ENCODE measurements around the gene LAMA4.

LAMA4 gene

DNA sequence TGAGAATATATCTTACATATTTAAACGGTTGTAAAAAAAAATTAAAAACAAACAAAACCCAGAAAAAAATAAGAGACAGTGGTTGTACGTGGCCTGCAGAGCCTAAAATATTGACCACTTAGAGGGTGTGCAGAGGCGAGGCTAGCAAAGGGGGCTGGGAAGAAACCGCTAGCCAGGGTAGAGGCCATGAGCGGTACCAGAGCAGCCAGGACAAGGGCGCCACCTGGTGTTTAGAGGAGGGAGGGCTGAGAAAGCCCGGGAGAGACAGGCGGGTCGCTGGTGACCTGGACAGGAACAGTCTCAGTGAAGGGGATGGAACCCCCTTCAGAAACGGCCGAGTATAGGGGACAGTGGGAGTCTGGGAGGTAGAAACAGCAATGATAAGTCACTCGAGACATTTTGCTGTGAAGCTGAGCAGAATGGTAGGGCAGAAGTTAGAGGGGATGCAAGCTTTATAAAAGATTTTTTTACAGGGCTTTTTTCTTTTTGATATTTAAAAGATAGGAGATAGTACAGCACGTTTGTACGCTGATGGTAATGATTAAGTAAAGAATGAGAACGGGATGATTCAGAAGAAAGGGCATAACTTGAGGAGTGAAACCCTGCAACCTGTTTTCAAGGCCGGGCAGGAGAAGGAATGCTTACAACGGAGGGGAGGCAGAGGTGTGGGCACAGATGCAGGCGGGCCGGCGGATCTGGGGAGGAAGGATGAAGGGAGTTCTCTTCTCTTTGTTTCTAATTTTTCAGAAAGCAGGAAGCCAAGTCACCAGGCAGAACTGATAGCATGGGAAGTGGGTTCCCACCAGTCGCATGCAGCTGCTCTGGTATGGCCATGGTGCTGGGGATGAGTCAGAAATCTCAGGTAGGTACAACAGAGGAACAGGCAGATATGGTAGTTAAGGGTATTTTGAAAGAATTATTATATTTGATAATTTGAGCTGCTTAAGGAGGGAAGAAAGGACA, 90.8 kb downstream of the LAMA4 start:
- no peak overlapping the region for H3K4me3 ChIP-seq (ENCODE audit: low read depth, low read length)
- TF ChIP-seq, protein P1, sequence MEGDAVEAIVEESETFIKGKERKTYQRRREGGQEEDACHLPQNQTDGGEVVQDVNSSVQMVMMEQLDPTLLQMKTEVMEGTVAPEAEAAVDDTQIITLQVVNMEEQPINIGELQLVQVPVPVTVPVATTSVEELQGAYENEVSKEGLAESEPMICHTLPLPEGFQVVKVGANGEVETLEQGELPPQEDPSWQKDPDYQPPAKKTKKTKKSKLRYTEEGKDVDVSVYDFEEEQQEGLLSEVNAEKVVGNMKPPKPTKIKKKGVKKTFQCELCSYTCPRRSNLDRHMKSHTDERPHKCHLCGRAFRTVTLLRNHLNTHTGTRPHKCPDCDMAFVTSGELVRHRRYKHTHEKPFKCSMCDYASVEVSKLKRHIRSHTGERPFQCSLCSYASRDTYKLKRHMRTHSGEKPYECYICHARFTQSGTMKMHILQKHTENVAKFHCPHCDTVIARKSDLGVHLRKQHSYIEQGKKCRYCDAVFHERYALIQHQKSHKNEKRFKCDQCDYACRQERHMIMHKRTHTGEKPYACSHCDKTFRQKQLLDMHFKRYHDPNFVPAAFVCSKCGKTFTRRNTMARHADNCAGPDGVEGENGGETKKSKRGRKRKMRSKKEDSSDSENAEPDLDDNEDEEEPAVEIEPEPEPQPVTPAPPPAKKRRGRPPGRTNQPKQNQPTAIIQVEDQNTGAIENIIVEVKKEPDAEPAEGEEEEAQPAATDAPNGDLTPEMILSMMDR (IDR thresholded peaks at IDR 0.05; ENCODE audit: borderline replicate concordance, insufficient read depth, low read depth, low read length), result peak; percentile 94

DNA sequence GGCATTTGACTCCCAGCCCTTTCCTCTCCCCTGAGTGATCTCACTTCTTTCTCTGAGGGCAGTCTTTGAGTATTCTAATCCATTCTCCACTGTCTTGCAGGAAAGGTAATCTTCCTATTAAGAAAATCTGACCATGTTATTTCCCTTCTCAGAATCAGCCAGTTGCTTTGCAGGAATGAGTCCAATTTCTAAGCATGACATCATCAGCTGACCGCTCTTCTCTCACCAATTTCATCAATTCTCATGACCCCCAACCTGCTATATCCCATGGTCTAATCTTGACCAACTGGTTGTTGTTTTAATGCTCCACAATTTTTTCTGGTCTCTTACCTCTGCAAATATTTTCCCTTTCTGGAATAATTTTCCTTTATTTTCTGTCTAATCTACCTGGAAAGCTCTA, 93.6 kb downstream of the LAMA4 start:
- TF ChIP-seq, protein P1 (IDR thresholded peaks at IDR 0.05; ENCODE audit: borderline replicate concordance, insufficient read depth, low read depth, low read length), result no peak
- H3K4me3 ChIP-seq (ENCODE audit: low read depth, low read length), result no peak overlapping the region

DNA sequence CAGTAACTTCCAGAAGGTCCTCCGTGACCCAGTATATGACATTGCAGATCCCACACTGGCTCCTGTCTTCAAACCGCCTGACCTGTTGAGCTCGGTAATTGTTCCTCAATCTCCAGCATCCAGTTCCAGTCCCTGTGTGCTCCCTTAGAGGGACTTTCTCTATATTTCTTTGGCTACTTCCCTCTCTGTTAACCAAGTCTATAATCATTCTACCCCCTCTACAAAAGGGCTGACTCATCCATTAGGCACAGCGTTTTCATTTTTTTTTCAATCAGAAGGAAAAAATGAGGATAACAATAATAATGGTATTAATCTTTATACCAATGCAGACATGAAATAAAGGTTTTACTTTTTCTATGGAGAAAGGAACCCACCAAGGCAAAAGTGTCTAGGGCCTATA, 97.7 kb downstream of the LAMA4 start:
- H3K4me3 ChIP-seq (ENCODE audit: low read depth, low read length), result no peak overlapping the region
- TF ChIP-seq, protein P1 (IDR thresholded peaks at IDR 0.05; ENCODE audit: borderline replicate concordance, insufficient read depth, low read depth, low read length), result no peak

DNA sequence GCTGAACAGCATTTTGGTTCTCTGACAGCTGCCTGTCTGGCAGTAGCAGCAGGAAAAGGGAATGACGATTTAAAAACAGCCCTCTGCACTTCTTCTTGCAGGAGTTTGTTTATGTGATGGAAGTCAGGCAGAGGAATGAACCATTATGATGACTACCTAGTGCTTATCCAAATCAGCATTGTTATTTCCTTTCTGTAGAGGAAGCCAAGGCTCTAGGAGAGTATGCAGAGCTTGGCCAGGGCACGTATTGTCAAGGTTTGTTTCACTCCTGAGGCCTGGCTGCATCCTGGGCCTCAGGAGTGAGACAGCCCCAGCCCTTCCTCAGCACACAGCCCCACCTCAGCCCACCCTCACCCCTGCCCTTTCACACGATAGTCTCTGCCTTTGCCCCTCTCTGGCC, 98.5 kb downstream of the LAMA4 start:
- TF ChIP-seq, protein P1 (IDR thresholded peaks at IDR 0.05; ENCODE audit: borderline replicate concordance, insufficient read depth, low read depth, low read length), result no peak

DNA sequence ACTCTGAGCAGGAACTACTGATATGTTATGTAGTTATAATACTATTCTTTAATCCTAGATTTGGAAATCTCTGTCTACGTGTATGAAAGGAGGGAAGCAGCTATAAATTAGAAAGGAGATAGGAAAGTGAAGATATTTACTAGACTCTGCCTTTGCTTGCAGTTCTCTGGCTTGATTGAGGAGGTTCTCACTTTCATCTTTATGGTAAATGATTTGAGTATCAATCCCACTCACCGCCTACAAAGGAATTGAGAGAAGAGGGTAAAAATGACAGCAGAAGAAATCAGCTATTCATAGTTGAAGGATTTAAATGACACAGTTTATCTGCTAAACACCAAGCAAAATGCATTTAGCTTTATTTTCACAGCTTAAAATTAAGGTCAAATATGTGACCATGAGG, 99.7 kb downstream of the LAMA4 start:
- H3K4me3 ChIP-seq (ENCODE audit: low read depth, low read length), result no peak overlapping the region
- TF ChIP-seq, protein P1 (IDR thresholded peaks at IDR 0.05; ENCODE audit: borderline replicate concordance, insufficient read depth, low read depth, low read length), result no peak

More for the DNA sequence above, 98.5 kb downstream of the LAMA4 start:
- H3K4me3 ChIP-seq (ENCODE audit: low read depth, low read length), result no peak overlapping the region

DNA sequence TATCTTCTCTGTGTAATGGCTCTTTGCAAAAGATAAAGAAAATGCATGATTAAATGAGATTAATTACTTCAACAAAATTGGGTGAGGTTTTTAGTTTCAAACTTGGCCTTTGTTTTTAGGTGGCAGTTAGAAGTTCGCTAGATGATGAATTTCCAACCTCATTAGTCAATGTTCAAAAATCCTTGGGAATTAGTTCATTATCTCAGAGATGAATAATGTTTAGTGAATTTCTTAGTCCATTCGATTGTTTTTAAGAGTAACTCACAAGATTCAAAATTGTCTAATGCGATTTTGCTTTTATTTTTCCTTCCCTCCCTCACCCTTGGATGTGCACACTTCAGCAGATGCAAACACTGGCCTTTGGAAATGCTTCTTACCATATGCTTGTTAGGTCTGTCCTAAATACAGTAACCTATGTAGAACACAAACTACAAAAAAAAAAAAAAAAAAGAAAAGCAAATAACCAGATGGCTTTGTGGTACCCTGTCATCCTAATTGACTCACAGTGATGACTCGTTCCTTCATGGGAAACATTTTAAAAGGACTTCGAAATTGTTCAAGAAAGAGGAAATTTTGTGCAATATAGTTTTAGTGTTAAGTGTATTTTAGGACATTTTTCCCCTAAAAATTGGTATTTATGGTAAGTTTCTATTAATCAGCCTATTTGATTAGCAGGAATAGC, 100.3 kb downstream of the LAMA4 start:
- H3K4me3 ChIP-seq (ENCODE audit: low read depth, low read length), result no peak overlapping the region
- TF ChIP-seq, protein P1 (IDR thresholded peaks at IDR 0.05; ENCODE audit: borderline replicate concordance, insufficient read depth, low read depth, low read length), result no peak

All from GM12875 (cell line).